Measurements from ENCODE around the gene OR3A3.
"Not testable (repeated sequence)": the region's sequence is repeated elsewhere in the genome, so short reads cannot be mapped to it uniquely, and the experiment has no call there.

Gene OR3A3

DNA sequence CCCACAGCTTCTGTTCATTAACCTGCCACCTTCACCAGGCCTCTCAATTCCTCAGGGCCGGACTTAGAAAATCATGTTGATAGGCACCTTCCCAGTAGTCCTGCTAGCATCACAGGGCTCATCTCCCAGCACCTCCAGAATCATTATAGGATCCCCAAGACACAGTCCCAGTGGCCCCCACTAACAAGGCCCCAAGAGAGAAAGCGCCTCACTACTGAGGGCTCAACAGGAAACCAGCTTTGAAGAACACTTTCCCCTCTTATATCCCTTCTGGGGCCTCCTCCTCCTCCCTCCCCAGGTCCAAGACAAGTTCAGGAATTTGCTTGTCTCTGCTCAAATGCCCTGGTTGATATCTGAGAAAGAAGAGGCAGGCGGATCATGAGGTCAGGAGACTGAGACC is at the start of gene OR3A3:
Gene OR3A3 (plus strand): TSS at position 301 of the 400 bp plus-strand sequence.
- DNase-seq (ENCODE audit: low read depth in 2 of 2) = no peak

DNA sequence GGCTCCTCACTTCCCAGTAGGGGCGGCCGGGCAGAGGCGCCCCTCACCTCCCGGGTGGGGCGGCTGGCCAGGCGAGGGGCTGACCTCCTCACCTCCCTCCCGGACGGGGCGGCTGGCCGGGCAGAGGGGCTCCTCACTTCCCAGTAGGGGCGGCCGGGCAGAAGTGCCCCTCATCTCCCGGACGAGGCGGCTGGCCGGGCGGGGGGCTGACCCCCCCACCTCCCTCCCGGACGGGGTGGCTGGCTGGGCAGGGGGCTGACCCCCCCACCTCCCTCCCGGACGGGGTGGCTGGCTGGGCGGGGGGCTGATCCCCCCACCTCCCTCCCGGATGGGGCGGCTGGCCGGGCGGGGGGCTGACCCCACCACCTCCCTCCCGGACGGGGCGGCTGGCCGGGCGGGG is 40.0 kb upstream of the OR3A3 start:
- not testable (repeated sequence) for DNase-seq (ENCODE audit: low read depth in 2 of 2)

DNA sequence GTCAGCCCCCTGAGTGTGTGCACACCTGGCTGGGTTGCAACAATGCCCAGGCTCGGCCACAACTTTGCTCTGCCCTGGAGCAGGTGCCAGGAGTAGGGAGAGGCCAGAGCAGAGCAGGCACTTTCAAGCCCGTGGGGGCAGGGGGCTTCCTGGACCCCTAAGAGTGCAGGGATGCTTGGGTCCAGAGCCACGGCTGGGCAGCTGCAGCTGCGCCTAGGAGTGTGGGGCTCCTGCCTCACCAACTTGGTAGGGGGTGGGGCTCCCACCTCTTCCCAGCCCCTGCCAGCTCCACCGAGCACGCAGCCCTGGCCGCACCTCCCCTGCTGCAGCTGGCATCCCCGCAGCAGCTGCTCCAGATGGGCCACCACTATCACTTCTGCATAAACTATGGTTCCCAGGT is 32.8 kb upstream of the OR3A3 start:
- no peak for DNase-seq (ENCODE audit: low read depth in 2 of 2)

DNA sequence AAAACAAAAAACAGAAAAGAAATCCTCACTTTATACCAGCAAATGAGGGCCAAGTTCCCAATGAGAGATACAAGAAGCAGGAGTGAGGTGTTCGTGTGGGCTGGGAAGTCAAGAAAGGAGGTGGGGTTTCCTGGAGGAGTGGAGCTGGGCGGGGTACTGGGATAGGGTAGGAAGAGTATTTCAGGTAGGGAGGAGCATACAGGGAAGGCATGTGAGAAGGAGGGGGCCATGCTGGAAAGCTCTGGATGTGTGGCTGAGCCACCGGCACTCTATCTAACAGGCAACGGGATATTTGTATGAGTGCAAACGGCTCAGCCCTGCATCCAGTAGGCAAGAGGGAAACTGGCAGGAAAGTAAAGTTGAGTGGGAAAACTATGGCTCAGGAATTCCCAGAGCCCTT is 29.2 kb upstream of the OR3A3 start:
- DNase-seq (ENCODE audit: low read depth in 2 of 2) = no peak

DNA sequence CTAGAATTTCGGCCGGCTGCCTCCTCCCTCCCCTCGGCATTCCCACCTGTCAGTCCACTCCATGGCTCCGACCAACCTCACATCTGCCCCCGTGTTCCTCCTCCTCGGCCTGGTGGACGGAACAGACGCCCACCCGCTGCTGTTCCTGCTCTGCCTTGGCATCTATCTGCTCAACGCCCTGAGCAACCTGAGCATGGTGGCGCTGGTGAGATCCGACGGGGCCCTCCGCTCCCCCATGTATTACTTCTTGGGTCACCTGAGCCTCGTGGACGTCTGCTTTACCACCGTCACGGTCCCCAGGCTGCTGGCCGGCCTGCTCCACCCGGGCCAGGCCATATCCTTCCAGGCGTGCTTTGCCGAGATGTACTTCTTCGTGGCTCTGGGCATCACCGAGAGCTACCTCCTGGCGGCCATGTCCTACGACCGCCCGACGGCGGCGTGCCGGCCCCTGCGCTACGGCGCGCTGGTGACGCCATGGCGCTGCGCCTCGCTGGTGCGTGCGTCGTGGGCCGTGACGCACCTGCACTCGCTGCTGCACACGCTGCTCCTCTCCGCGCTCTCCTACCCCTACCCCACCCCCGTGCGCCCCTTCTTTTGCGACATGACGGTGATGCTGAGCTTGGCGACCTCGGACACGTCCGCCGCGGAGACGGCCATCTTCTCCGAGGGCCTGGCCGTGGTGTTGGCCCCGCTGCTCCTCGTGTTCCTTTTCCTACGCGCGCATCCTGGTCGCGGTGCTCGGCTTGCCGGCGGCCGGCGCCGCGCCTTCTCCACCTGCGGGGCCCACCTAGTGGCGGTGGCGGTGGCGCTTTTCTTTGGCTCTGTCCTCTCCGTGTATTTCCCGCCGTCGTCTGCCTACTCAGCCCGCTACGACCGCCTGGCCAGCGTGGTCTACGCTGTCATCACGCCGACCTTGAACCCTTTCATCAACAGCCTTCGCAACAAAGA is 25.0 kb upstream of the OR3A3 start, which contains the start of gene OR3A2:
Gene OR3A2 (minus strand): TSS at position 440 of the 948 bp plus-strand sequence.
- DNase-seq (ENCODE audit: low read depth in 2 of 2) = no peak

DNA sequence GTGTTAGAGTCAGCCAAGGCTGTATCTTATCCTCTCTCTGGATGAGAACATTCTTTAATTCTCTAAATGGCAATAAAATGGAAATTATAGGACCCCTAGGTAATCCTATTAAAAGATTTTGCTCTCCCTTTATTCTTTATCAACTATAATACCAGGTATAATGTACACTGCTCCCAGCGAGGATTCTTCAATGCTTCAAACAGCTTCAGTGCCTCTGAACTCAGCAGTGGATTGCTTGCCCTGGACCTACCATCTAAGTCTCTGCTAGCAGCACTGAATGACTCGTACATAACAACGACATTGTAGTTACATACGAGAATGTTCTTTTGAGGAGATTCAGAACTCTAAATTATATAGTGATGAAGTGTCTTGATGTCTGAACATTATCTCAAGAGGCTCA is 21.4 kb upstream of the OR3A3 start:
- DNase-seq (ENCODE audit: low read depth in 2 of 2) = no peak

DNA sequence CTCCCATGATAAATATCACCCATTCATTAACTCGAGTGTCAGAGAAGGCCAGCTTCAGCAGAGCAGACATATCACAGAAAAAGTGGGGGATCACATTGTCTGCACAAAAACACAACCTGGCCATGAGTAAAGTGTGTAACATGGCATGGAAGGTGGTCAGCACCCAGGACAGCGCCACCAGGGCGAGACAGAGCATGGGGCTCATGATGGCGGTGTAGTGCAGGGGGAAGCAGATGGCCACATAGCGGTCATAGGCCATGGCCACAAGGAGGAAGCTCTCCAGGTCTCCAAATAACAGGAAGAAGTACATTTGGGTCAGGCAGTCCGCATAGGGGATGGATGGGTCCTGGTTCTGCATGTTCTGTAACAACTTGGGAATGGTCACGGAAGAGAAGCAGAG is 13.4 kb upstream of the OR3A3 start:
- DNase-seq (ENCODE audit: low read depth in 2 of 2) = not testable (repeated sequence)

DNA sequence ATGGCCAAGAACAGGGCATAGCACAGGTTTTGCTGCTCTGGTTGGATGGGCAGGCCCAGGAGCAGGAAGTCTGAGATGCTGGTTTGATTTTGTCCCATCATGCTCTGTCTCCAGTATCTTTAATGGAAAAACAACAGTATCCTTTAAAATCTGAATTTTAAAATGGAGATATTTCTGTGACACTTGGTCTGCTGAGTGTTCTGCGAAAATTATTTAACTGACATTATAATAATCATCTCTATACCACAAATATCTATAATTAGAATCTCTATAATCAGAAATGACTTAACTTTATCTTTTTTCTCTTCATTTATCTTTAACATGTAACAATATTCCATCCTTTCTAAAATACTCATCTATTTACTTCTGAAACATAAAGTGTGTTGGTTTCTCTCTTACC is 12.9 kb upstream of the OR3A3 start, which contains the start of gene OR1E1:
Gene OR1E1 (minus strand): TSS at position 101 of the 400 bp plus-strand sequence. CDS start 0 bp downstream, at position 101.
- no peak for DNase-seq (ENCODE audit: low read depth in 2 of 2)

DNA sequence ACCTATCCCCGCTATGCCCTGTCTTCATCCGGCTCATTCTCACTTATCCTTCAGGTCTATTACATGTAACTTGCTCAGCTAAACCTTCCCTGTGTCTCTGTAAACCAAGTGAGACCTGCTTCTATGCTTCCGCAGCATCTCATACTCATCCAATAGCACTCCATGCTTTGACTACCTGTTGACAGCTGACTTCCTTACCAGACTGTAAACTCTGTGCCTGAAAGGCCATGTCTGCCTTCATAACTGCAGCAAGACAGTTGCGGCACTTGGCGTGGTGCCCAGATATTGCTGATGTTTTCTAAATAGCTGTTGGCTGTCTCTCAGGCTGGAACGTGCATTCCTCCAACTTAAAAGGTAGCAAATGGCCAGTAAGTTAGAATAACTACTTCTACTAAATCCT is 11.1 kb upstream of the OR3A3 start:
- no peak for DNase-seq (ENCODE audit: low read depth in 2 of 2)

DNA sequence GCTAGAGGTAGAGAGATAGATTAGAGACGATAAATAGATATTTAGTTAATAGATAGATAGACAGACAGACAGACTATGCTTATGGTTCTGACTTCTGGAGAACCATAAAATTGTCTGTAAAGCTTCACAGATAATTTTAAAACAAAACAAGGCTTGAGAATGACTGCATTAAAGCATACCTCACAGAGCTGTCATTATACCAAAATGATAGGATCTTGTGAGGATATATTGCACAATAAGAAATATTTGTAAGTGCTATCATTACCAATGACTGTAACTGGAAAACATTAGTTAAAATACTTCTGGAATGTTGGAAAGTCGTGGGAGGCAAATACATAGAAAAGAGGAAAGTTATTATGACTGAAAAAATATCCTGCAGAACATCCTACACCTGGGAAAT is 9.4 kb upstream of the OR3A3 start:
- DNase-seq (ENCODE audit: low read depth in 2 of 2) = no peak

DNA sequence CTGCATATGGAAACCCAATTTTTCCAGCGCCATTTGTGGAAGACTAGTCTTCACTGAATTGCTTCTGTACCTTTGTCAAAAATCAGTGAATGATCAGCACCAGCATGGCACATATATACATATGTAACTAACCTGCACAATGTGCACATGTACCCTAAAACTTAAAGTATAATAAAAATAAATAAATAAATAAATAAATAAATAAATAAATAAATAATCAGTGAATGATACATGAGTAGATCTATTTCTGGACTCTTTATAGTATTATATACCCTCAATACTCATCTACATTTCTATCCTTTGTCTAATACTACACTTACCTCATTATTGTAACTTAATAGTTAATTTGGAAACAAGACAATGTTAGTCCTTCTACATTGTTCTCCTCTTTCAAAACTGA is 7.3 kb upstream of the OR3A3 start:
- DNase-seq (ENCODE audit: low read depth in 2 of 2) = not testable (repeated sequence)

DNA sequence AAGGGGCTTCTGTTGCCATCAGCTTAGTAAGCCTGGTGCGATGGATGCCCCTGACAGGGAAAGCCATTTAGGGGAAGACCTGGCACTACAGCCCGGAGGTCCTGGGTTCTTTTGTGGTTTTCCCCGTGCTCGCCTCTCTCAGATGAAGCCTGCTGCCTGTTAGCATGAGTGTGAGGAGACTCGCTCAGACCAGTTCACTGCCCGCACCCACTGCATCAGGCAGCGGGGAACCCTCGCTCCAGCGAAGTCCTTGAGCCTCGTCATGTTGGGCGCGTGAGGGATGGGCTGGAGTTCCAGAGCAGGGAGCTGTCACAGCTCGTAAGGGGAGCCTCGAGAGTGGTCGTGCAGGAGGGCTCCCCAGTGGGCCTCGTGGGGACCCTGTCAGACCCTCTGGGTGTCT is 1.0 kb downstream of the OR3A3 start:
- not testable (repeated sequence) for DNase-seq (ENCODE audit: low read depth in 2 of 2)

DNA sequence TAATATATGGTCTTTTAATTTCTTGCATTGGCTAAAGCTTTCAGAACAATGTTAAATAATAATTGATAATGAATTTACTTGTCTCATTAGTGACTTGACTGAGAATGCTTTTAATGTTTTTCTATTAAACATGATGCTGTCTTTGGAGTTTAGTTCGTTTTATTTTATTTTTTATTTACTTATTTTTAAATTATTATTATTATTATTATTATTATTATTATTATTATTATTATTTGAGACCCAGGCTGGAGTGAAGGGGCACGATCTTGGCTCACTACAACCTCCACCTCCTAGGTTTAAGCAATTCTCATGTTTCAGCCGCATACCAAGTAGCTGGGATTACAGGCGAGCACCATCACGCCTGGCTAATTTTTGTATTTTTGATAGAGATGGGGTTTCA is 4.4 kb downstream of the OR3A3 start:
- DNase-seq (ENCODE audit: low read depth in 2 of 2) = no peak

DNA sequence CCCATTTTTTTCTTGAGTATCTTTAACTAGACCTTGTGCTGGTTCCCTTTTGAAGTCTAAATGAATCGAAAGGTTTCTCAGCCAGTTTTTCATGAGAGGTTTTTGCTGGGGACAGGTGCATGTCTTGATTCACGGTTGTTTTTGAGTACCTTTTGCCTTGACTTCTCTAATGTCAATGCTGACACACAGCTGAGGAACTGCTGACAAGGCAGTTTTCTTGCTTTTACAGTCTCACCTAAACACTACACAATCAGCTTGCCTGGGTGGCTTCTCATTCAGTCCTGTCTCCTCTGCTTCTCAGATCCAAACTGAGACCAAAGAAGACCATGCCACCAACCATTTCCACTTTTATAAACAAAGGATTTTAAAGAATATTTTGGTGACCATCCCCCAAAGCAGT is 7.1 kb downstream of the OR3A3 start:
- DNase-seq (ENCODE audit: low read depth in 2 of 2) = no peak

DNA sequence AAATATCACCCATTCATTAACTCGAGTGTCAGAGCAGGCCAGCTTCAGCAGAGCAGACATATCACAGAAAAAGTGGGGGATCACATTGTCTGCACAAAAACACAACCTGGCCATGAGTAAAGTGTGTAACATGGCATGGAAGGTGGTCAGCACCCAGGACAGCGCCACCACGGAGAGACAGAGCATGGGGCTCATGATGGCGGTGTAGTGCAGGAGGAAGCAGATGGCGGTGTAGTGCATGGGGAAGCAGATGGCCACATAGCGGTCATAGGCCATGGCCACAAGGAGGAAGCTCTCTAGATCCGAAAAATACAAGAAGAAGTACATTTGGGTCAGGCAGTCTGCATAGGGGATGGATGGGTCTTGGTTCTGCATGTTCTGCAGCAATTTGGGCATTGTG is 22.0 kb downstream of the OR3A3 start:
- DNase-seq (ENCODE audit: low read depth in 2 of 2) = not testable (repeated sequence)

DNA sequence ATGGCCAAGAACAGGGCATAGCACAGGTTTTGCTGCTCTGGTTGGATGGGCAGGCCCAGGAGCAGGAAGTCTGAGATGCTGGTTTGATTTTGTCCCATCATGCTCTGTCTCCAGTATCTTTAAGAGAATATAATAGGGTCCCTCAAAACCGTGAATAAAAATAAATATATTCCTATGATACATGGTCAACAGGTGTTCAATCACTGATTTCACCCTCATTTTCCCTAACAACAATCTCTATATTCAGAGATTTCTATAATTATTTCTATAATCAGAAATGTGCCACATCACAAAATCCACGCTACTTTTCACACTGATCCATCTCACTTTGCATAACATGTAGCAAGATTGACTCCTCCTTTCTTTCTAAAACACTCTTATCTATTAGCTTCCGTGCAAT is 22.6 kb downstream of the OR3A3 start, which contains the start of gene OR1E2:
Gene OR1E2 (minus strand): TSS at position 101 of the 400 bp plus-strand sequence. CDS start 0 bp downstream, at position 101.
- DNase-seq (ENCODE audit: low read depth in 2 of 2) = no peak

DNA sequence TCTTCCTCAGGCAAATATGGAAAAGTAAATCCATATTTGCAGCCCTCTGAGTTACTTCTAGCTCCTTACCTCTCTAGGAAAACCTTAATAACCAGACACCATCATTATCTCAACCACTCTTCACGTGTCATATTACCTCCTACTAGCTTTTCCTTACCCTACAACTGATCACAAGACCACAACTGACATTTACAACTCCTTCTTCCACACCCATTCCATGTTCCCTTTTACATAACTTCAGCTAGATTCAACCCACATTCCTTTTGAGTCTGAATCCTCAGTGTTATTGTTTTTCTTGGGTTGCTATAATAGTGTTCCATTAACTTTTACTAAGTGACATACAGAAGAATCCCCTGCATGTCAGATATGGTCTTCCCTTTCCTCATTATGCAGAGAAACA is 27.2 kb downstream of the OR3A3 start:
- DNase-seq (ENCODE audit: low read depth in 2 of 2) = no peak

DNA sequence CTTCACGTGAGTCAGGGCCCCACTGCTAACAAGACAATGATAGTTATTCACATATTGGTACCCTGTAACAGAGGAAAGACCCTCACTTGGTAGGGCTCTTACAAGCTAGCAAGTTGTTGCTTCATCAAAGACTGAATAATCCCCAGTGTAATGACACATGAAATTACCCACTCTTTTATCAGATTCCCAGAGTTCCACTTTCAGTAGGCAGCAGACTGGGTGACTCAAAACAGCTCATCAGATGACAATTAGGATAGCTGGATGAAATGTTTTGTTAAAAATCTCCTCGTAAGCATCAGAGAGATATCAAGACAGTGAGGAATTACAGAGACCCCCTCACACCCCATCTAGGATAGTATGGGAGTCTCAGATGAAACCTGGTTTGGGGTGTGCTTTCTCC is 29.3 kb downstream of the OR3A3 start:
- DNase-seq (ENCODE audit: low read depth in 2 of 2) = no peak

DNA sequence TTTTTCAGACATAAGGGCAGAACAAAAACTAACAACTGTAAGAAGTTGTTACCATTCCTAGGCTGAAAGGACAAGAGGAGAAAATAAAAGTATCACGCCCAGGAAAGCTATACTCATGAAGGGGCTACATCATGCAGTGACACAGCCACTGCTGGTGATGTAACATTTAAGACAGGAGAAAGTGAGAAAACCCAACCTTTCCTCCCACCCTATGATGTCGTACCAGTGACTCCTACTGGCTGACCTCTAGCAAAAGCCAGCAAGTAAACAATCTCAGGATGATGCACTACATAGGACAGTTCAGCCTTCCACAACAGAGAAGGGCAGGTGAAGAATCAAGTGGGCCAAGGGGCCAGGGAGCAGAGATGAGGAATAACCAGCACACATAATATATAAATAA is 36.5 kb downstream of the OR3A3 start:
- DNase-seq (ENCODE audit: low read depth in 2 of 2) = no peak

DNA sequence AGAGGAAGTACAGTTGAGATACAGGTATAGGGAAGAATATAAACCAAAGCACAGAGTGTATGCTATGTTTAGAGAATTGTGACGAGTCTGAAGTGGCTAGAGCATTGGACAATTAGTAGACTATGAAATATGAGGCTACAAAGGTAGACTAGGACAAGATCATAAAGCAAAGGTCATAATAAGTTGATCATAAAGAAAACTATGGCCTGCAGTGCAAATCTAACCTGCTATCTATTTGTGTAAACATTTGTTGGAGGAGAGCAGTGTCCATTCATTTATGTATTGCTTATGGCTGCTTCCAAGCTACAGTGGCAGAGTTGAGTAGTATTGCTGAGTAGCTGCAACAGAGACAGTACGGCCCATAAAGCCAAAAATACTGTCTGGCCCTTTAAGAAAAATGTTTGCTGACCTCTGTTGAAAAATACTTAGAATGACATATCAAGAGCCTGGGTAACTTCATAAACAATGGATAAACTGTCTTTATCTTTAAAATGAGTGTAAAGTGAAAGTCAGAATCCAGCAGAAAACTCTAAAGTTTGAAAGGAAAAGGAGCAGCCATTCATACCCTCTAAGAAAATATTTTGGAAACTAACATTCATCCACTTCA is 37.0 kb downstream of the OR3A3 start:
- DNase-seq (ENCODE audit: low read depth in 2 of 2) = no peak

DNA sequence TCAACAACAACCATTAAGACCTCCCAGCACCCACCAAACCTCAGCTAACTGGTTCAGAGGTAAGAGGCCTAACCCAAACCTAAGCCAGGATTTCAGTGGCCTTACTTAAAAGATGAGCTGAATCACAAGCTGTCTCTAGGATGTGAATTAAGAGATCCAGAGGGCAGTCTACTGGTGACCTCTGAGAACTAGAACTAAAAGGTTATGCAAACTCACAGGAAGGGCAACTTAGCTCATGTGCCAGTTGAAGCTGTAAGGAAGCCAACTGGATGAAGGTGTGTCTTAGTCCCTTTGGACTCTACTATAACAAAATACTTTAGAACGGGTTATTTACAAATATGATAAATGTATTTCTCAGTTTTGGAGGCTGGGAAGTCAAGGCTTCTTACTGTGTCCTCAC is 55.2 kb downstream of the OR3A3 start:
- not testable (repeated sequence) for DNase-seq (ENCODE audit: low read depth in 2 of 2)

DNA sequence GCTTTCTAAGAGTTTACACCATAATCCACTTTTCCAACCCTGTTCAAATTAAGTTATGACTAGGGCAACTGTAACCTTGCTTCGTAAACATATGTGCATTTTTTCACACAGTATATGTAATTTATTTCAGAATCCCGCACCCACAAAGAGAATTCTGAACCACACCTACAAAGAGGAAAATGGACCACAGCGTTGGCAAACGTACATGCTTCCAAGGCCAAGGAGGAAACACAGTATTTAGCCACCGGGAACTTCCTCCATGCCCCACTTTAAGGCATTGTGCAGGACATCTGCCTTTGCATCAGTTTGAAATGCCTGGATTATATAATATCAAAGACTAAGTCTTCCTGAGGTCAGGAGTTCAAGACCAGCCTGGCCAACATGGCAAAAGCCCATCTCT is 58.4 kb downstream of the OR3A3 start:
- no peak for DNase-seq (ENCODE audit: low read depth in 2 of 2)

DNA sequence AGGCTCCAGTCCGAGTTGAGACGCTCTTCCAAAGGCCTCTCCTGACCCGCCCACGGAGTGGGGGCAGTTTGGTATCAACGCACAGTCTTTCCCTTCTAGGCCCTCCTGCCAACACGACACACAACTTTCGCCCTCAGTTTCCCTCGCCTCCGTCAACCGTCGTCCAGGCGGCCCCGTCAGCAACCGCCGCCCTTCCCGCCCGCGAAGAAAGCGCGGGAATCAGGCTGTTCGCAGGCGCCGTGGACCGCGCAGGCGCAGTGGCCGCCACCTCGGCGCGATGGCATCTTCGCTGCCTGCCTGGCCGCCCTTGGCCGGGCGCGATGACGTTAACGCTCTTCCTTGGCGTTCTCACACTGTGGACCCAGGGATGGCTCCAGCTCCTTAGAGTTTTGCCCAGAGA is 60.4 kb downstream of the OR3A3 start, which contains the start of gene SPATA22:
Gene SPATA22 (minus strand): TSS at position 221 of the 400 bp plus-strand sequence. CDS start 2,494 bp downstream, outside the sequence.
- no peak for DNase-seq (ENCODE audit: low read depth in 2 of 2)

All from stimulated activated CD8-positive, alpha-beta memory T cell treated with anti-CD3 and anti-CD28 coated beads, Interleukin-2, amount 100 ng/mL, for 1 hour (primary cell).